ENCODE results near the gene GLIS2.

DNA sequence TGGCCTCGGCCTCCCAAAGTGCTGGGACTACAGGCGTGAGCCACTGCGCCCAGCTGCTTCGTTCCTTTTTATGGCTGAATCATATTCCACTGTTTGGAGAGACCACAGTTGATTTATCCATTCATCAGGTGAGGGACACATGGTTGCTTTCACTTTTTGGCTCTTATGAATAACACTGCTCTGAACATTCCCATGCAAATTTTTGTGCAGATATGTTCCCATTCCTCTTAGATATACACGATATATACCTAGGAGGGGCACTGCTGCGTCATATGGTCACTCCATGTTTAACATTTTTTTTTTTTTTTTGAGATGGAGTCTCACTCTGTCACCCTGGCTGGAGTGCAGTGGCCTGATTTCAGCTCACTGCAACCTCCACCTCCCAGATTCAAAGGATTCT lies 13.9 kb upstream of the GLIS2 start:
- TF ChIP-seq, protein P1, sequence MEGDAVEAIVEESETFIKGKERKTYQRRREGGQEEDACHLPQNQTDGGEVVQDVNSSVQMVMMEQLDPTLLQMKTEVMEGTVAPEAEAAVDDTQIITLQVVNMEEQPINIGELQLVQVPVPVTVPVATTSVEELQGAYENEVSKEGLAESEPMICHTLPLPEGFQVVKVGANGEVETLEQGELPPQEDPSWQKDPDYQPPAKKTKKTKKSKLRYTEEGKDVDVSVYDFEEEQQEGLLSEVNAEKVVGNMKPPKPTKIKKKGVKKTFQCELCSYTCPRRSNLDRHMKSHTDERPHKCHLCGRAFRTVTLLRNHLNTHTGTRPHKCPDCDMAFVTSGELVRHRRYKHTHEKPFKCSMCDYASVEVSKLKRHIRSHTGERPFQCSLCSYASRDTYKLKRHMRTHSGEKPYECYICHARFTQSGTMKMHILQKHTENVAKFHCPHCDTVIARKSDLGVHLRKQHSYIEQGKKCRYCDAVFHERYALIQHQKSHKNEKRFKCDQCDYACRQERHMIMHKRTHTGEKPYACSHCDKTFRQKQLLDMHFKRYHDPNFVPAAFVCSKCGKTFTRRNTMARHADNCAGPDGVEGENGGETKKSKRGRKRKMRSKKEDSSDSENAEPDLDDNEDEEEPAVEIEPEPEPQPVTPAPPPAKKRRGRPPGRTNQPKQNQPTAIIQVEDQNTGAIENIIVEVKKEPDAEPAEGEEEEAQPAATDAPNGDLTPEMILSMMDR (IDR thresholded peaks at IDR 0.05 in 8 of 11, conservative IDR thresholded peaks at IDR 0.05 in 3 of 11): no peak
- TF ChIP-seq POLR2A (IDR thresholded peaks at IDR 0.05): no peak
